Measurements from ENCODE around the gene SLC8A2. TPM values are rescaled to one million over a fixed set of nuclear protein-coding genes. Genes with fewer than 3 reads are reported as not detected.

Gene SLC8A2
- total and polyA plus RNA-seq, 10 of the 15 experiments (the other 5 are each of a cell fraction or from before 2014, with no cell fraction given) = not detected

DNA sequence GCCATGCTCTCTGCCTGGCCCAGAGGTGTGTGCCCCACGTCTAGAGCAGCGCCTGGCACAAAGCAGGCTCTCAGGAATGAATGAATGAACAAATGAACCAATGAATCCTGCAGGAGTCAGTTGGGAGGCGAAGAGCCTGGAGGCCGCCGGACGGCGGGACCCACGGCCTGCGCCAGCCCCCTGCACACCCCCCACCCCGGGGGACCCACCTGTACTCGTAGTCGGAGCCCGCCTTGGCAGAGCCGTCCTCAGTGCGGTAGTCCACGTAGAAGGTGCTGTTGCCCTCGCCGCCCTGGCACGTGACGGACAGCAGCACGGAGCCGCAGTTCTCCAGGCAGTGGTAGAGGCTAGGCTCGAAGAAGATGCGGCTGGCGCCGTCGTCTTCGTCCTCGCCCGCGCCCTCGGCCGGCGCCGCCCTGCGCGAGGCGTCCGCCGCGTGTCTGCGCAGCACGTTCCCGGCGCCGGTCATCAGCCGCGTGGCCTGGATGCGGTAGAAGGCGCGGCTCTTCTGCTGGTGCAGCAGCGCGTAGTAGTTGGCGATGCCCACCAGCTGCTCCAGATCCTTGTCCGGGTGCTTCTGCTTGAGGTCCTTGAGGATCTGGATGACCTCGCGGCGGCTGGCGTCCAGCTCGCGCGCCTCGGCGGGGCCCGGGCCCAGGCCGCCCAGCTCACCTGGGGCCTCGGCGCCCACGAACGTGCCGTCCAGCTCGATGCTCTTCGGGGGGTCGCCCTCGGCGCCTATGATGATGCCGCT, 14.8 kb downstream of the SLC8A2 start:
- 64% methylated on average over 64 of the region's 77 CpGs for WGBS (ENCODE audit: insufficient coverage, insufficient replicate concordance, low lambda C conversion rate, missing lambda C conversion rate)
- H3K27me3 ChIP-seq (replicated peaks in 1 of 2; ENCODE audit: control insufficient read depth in 2 of 2, insufficient read depth in 2 of 2, low read length in 1 of 2) = no peaks in the 10 kb centered on the region; a peak in 4 of 4 replicates
- POLR2A ChIA-PET = no interaction called here
- H3K9ac ChIP-seq (ENCODE audit: control insufficient read depth, insufficient read depth, low read length) = no peak overlapping the region
- no peaks in the 10 kb centered on the region for H4K20me1 ChIP-seq (ENCODE audit: control insufficient read depth, insufficient read depth)
- no peaks in the 10 kb centered on the region for H3K79me2 ChIP-seq (ENCODE audit: control insufficient read depth, insufficient read depth, low read length)
- BruUV-seq (replicated peaks) = no TSS peak
- no peaks in the 10 kb centered on the region; the same call in 2 of the 3 replicates for H3K9me3 ChIP-seq (replicated peaks; ENCODE audit: control insufficient read depth, insufficient read depth, low read length)
- H3K4me2 ChIP-seq (ENCODE audit: control insufficient read depth, insufficient read depth) = no peak overlapping the region
- CTCF ChIA-PET = no interaction called here
- no peaks in the 10 kb centered on the region for H3K36me3 ChIP-seq (ENCODE audit: control insufficient read depth in 2 of 2, insufficient read depth in 2 of 2, low read length in 1 of 2)
- ATAC-seq = no peak
- intact Hi-C loops (cut with micrococcal nuclease; ENCODE audit: unreplicated experiment) (no loop called here), in situ Hi-C loops (cut with MboI) (no loop called here)
- no peak for DNase-seq (ENCODE audit: low read depth, low spot score)
- RAD21 ChIA-PET (ENCODE audit: unreplicated experiment) = no interaction called here
- no peak overlapping the region for H2AFZ ChIP-seq (ENCODE audit: control insufficient read depth, low read depth, low read length)
- no peak overlapping the region for H3K27ac ChIP-seq (ENCODE audit: control insufficient read depth, insufficient read depth)
- H3K4me1 ChIP-seq (ENCODE audit: control insufficient read depth, insufficient read depth, low read length) = no peaks in the 10 kb centered on the region
- H3K4me3 ChIP-seq = no peak overlapping the region
- SMC1A ChIA-PET (ENCODE audit: uncharacterized antibody, unreplicated experiment) = no interaction called here
- FAIRE-seq = no peak
- TF ChIP-seq SP1 (IDR thresholded peaks at IDR 0.05; ENCODE audit: low read depth, low read length) (no peak), TCF7 (IDR thresholded peaks at IDR 0.05; ENCODE audit: borderline replicate concordance) (no peak), NFYB (IDR thresholded peaks at IDR 0.05; ENCODE audit: insufficient read depth, low read depth, low read length) (no peak), NRF1 (conservative IDR thresholded peaks at IDR 0.05; ENCODE audit: low read depth, low read length) (no peak), ATF7 (IDR thresholded peaks at IDR 0.05; ENCODE audit: low read depth) (no peak), RAD51 (IDR thresholded peaks at IDR 0.05) (no peak)
- TF ChIP-seq, protein P1, sequence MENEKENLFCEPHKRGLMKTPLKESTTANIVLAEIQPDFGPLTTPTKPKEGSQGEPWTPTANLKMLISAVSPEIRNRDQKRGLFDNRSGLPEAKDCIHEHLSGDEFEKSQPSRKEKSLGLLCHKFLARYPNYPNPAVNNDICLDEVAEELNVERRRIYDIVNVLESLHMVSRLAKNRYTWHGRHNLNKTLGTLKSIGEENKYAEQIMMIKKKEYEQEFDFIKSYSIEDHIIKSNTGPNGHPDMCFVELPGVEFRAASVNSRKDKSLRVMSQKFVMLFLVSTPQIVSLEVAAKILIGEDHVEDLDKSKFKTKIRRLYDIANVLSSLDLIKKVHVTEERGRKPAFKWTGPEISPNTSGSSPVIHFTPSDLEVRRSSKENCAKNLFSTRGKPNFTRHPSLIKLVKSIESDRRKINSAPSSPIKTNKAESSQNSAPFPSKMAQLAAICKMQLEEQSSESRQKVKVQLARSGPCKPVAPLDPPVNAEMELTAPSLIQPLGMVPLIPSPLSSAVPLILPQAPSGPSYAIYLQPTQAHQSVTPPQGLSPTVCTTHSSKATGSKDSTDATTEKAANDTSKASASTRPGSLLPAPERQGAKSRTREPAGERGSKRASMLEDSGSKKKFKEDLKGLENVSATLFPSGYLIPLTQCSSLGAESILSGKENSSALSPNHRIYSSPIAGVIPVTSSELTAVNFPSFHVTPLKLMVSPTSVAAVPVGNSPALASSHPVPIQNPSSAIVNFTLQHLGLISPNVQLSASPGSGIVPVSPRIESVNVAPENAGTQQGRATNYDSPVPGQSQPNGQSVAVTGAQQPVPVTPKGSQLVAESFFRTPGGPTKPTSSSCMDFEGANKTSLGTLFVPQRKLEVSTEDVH (IDR thresholded peaks at IDR 0.05; ENCODE audit: low read depth, partially characterized antibody) = no peak
- TF ChIP-seq, protein P2, sequence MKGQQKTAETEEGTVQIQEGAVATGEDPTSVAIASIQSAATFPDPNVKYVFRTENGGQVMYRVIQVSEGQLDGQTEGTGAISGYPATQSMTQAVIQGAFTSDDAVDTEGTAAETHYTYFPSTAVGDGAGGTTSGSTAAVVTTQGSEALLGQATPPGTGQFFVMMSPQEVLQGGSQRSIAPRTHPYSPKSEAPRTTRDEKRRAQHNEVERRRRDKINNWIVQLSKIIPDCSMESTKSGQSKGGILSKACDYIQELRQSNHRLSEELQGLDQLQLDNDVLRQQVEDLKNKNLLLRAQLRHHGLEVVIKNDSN (IDR thresholded peaks at IDR 0.05; ENCODE audit: borderline replicate concordance, extremely low read length, insufficient read depth, low read depth, low read length) = no peak
- TF ChIP-seq, protein P3, sequence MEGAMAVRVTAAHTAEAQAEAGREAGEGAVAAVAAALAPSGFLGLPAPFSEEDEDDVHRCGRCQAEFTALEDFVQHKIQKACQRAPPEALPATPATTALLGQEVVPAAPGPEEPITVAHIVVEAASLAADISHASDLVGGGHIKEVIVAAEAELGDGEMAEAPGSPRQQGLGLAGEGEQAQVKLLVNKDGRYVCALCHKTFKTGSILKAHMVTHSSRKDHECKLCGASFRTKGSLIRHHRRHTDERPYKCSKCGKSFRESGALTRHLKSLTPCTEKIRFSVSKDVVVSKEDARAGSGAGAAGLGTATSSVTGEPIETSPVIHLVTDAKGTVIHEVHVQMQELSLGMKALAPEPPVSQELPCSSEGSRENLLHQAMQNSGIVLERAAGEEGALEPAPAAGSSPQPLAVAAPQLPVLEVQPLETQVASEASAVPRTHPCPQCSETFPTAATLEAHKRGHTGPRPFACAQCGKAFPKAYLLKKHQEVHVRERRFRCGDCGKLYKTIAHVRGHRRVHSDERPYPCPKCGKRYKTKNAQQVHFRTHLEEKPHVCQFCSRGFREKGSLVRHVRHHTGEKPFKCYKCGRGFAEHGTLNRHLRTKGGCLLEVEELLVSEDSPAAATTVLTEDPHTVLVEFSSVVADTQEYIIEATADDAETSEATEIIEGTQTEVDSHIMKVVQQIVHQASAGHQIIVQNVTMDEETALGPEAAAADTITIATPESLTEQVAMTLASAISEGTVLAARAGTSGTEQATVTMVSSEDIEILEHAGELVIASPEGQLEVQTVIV (IDR thresholded peaks at IDR 0.05; ENCODE audit: borderline replicate concordance, partially characterized antibody) = no peak
- TF ChIP-seq, protein P4, sequence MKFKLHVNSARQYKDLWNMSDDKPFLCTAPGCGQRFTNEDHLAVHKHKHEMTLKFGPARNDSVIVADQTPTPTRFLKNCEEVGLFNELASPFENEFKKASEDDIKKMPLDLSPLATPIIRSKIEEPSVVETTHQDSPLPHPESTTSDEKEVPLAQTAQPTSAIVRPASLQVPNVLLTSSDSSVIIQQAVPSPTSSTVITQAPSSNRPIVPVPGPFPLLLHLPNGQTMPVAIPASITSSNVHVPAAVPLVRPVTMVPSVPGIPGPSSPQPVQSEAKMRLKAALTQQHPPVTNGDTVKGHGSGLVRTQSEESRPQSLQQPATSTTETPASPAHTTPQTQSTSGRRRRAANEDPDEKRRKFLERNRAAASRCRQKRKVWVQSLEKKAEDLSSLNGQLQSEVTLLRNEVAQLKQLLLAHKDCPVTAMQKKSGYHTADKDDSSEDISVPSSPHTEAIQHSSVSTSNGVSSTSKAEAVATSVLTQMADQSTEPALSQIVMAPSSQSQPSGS (IDR thresholded peaks at IDR 0.05; ENCODE audit: low read length) = no peak
- TF ChIP-seq, protein P5, sequence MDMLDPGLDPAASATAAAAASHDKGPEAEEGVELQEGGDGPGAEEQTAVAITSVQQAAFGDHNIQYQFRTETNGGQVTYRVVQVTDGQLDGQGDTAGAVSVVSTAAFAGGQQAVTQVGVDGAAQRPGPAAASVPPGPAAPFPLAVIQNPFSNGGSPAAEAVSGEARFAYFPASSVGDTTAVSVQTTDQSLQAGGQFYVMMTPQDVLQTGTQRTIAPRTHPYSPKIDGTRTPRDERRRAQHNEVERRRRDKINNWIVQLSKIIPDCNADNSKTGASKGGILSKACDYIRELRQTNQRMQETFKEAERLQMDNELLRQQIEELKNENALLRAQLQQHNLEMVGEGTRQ (IDR thresholded peaks at IDR 0.05; ENCODE audit: borderline replicate concordance, low read depth, low read length) = no peak
- TF ChIP-seq, protein P6, sequence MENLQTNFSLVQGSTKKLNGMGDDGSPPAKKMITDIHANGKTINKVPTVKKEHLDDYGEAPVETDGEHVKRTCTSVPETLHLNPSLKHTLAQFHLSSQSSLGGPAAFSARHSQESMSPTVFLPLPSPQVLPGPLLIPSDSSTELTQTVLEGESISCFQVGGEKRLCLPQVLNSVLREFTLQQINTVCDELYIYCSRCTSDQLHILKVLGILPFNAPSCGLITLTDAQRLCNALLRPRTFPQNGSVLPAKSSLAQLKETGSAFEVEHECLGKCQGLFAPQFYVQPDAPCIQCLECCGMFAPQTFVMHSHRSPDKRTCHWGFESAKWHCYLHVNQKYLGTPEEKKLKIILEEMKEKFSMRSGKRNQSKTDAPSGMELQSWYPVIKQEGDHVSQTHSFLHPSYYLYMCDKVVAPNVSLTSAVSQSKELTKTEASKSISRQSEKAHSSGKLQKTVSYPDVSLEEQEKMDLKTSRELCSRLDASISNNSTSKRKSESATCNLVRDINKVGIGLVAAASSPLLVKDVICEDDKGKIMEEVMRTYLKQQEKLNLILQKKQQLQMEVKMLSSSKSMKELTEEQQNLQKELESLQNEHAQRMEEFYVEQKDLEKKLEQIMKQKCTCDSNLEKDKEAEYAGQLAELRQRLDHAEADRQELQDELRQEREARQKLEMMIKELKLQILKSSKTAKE (IDR thresholded peaks at IDR 0.05; ENCODE audit: low read depth, poor library complexity, severe bottlenecking) = no peak
